H1 (cell line): ENCODE data around the gene ACTA2. TPM values are rescaled to one million over a fixed set of nuclear protein-coding genes. Genes with fewer than 3 reads are reported as not detected.

Source experiments
- CEBPB ChIP-seq: IDR thresholded peaks from 2 replicates; pipeline ENCODE4 v1.6.1; 2012; ENCODE audit warnings: low read depth, low read length
- CHD1 ChIP-seq: IDR thresholded peaks from 2 replicates; pipeline ENCODE4 v1.6.1; 2012; ENCODE audit warnings: low read depth, low read length, improper control_type of control experiment
- POLR2A ChIP-seq, 2 experiments: IDR thresholded peaks; 1 replicate in 1 of 2; 2 replicates in 1 of 2; pipeline ENCODE4 v1.6.1; 2011; ENCODE audit warnings: low read depth in 2 of 2, low read length in 2 of 2, mild to moderate bottlenecking in 2 of 2; ENCODE audit errors: control extremely low read depth in 1 of 2
- POU5F1 ChIP-seq: IDR thresholded peaks from 2 replicates; pipeline ENCODE4 v1.6.1; 2011; ENCODE audit warnings: low read depth, mild to moderate bottlenecking, low read length, moderate library complexity
- RBBP5 ChIP-seq: IDR thresholded peaks from 2 replicates; pipeline ENCODE4 v1.7.1; 2012; ENCODE audit warnings: low read depth, mild to moderate bottlenecking, inconsistent platforms, low read length, moderate library complexity, borderline replicate concordance
- SP4 ChIP-seq: IDR thresholded peaks from 2 replicates; pipeline ENCODE4 v1.6.1; 2012; ENCODE audit warnings: low read length, inconsistent platforms
- YY1 ChIP-seq: IDR thresholded peaks from 2 replicates; pipeline ENCODE4 v1.6.1; 2011; ENCODE audit warnings: low read depth, mild to moderate bottlenecking, low read length
- polyA plus RNA-seq, 7 experiments: library from polyadenylated mRNA; depleted of rRNA in 3 of 7; stranded (reverse) in 5 of 7; unstranded in 2 of 7; fragments of >200 nt in 5 of 7; fragments of 200-250 nt in 2 of 7; gene quantifications; 1 replicate in 5 of 7; 2 replicates in 1 of 7; 4 replicates in 1 of 7; pipeline versions ENCODE4 v1.2.1 to v1.2.3, GENCODE V29; 2011 to 2013; ENCODE audit warnings: missing spikeins in 2 of 7, mixed read lengths in 2 of 7
- total RNA-seq: library from RNA; stranded (reverse); fragmentation: NEBNext Ultra II Directional; extraction: Animal tissue kit (Norgen Biotek cat#: 25700); gene quantifications from 2 replicates; pipeline ENCODE4 v1.2.1, GENCODE V29; 2021
- TF ChIP-seq, protein P1 (sequence below): fragments of 300-600 bp; sonication (generic); IDR thresholded peaks from 2 replicates; pipeline ENCODE4 v1.7.1; 2012; ENCODE audit warnings: low read length, moderate library complexity, mild to moderate bottlenecking, inconsistent platforms; ENCODE audit not compliant: insufficient replicate concordance
- TF ChIP-seq, protein P2 (sequence below): IDR thresholded peaks from 2 replicates; pipeline ENCODE4 v1.6.1; 2012; ENCODE audit warnings: inconsistent platforms

Gene ACTA2
- total and polyA plus RNA-seq, 2 of the 8 experiments (the other 6 are each of a cell fraction or from before 2014, with no cell fraction given): 3.5 to 8.9 TPM

- TF ChIP-seq, protein P1, sequence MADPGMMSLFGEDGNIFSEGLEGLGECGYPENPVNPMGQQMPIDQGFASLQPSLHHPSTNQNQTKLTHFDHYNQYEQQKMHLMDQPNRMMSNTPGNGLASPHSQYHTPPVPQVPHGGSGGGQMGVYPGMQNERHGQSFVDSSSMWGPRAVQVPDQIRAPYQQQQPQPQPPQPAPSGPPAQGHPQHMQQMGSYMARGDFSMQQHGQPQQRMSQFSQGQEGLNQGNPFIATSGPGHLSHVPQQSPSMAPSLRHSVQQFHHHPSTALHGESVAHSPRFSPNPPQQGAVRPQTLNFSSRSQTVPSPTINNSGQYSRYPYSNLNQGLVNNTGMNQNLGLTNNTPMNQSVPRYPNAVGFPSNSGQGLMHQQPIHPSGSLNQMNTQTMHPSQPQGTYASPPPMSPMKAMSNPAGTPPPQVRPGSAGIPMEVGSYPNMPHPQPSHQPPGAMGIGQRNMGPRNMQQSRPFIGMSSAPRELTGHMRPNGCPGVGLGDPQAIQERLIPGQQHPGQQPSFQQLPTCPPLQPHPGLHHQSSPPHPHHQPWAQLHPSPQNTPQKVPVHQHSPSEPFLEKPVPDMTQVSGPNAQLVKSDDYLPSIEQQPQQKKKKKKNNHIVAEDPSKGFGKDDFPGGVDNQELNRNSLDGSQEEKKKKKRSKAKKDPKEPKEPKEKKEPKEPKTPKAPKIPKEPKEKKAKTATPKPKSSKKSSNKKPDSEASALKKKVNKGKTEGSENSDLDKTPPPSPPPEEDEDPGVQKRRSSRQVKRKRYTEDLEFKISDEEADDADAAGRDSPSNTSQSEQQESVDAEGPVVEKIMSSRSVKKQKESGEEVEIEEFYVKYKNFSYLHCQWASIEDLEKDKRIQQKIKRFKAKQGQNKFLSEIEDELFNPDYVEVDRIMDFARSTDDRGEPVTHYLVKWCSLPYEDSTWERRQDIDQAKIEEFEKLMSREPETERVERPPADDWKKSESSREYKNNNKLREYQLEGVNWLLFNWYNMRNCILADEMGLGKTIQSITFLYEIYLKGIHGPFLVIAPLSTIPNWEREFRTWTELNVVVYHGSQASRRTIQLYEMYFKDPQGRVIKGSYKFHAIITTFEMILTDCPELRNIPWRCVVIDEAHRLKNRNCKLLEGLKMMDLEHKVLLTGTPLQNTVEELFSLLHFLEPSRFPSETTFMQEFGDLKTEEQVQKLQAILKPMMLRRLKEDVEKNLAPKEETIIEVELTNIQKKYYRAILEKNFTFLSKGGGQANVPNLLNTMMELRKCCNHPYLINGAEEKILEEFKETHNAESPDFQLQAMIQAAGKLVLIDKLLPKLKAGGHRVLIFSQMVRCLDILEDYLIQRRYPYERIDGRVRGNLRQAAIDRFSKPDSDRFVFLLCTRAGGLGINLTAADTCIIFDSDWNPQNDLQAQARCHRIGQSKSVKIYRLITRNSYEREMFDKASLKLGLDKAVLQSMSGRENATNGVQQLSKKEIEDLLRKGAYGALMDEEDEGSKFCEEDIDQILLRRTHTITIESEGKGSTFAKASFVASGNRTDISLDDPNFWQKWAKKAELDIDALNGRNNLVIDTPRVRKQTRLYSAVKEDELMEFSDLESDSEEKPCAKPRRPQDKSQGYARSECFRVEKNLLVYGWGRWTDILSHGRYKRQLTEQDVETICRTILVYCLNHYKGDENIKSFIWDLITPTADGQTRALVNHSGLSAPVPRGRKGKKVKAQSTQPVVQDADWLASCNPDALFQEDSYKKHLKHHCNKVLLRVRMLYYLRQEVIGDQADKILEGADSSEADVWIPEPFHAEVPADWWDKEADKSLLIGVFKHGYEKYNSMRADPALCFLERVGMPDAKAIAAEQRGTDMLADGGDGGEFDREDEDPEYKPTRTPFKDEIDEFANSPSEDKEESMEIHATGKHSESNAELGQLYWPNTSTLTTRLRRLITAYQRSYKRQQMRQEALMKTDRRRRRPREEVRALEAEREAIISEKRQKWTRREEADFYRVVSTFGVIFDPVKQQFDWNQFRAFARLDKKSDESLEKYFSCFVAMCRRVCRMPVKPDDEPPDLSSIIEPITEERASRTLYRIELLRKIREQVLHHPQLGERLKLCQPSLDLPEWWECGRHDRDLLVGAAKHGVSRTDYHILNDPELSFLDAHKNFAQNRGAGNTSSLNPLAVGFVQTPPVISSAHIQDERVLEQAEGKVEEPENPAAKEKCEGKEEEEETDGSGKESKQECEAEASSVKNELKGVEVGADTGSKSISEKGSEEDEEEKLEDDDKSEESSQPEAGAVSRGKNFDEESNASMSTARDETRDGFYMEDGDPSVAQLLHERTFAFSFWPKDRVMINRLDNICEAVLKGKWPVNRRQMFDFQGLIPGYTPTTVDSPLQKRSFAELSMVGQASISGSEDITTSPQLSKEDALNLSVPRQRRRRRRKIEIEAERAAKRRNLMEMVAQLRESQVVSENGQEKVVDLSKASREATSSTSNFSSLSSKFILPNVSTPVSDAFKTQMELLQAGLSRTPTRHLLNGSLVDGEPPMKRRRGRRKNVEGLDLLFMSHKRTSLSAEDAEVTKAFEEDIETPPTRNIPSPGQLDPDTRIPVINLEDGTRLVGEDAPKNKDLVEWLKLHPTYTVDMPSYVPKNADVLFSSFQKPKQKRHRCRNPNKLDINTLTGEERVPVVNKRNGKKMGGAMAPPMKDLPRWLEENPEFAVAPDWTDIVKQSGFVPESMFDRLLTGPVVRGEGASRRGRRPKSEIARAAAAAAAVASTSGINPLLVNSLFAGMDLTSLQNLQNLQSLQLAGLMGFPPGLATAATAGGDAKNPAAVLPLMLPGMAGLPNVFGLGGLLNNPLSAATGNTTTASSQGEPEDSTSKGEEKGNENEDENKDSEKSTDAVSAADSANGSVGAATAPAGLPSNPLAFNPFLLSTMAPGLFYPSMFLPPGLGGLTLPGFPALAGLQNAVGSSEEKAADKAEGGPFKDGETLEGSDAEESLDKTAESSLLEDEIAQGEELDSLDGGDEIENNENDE: no peak
- no peak for TF ChIP-seq POU5F1
- no peak for TF ChIP-seq YY1
- TF ChIP-seq CEBPB: no peak
- TF ChIP-seq, protein P2, sequence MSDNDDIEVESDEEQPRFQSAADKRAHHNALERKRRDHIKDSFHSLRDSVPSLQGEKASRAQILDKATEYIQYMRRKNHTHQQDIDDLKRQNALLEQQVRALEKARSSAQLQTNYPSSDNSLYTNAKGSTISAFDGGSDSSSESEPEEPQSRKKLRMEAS: no peak
- no peak for TF ChIP-seq POLR2A (IDR thresholded peaks at IDR 0.05; ENCODE audit: control extremely low read depth in 1 of 2, low read depth in 2 of 2, low read length in 2 of 2)
- TF ChIP-seq CHD1: no peak
- no peak for TF ChIP-seq RBBP5
- no peak for TF ChIP-seq SP4
Observed at GRCh38 chr10:88980247-88980646, 27.7 kb upstream of the ACTA2 start (continued).
